B cell (primary cell): ENCODE results near the gene PPM1J. TPM values are rescaled to one million over a fixed set of nuclear protein-coding genes. Genes with fewer than 3 reads are reported as not detected.

Experiments used
- ATAC-seq: fragments of 200-7000 bp; cut with Tn5 transposase; one replicate; pipeline ENCODE4 v1.10.0; 2021; ENCODE audit warnings: low read depth, mild to moderate bottlenecking, moderate number of reproducible peaks, moderate library complexity
- CTCF ChIA-PET: fragments of 350-600 bp; sonication (Branson Sonifier 250); formaldehyde crosslinking; loops from one replicate; lab custom pipeline; 2021; ENCODE audit warnings: antibody characterized with exemption, inconsistent platforms; lab: Charles Lee
- POLR2A ChIA-PET: fragments of 350-600 bp; sonication (Branson Sonifier 250); formaldehyde crosslinking; loops from one replicate; lab custom pipeline; 2021; ENCODE audit warnings: antibody characterized with exemption; lab: Charles Lee
- DNase-seq: peaks from one replicate; pipeline ENCODE4 v3.0.0; 2013
- H2AFZ ChIP-seq: 2 replicates; pipeline ENCODE4 v1.6.1; 2012; ENCODE audit warnings: mild to moderate bottlenecking, low read depth, low read length; ENCODE audit not compliant: insufficient read depth, poor library complexity, severe bottlenecking
- H3K27ac ChIP-seq, 2 donors: 1 replicate in 1 of 2; 2 replicates in 1 of 2; pipeline ENCODE4 v1.5.1; 2012 to 2013; ENCODE audit warnings: low read length in 2 of 2, mild to moderate bottlenecking in 2 of 2, moderate library complexity in 1 of 2
- H3K27me3 ChIP-seq, 4 experiments: fragments of 200-600 bp in 1 of 4; sonication (generic) in 1 of 4; replicated peaks in 1 of 4; 1 replicate in 2 of 4; 2 replicates in 2 of 4; pipeline versions ENCODE4 v1.6.1 to v1.7.0; 2013 to 2016; ENCODE audit warnings: low read length in 3 of 4, mild to moderate bottlenecking in 2 of 4, mixed read lengths in 1 of 4, moderate library complexity in 1 of 4; ENCODE audit not compliant: insufficient read depth in 4 of 4, control insufficient read depth in 3 of 4; ENCODE audit errors: control extremely low read depth in 1 of 4
- H3K36me3 ChIP-seq, 2 experiments: replicated peaks in 1 of 2; 1 replicate in 1 of 2; 2 replicates in 1 of 2; pipeline versions ENCODE4 v1.6.1 to v1.7.1; 2013; ENCODE audit warnings: low read length in 1 of 2; ENCODE audit not compliant: insufficient read depth in 2 of 2, control insufficient read depth in 1 of 2; ENCODE audit errors: control extremely low read depth in 1 of 2, extremely low read depth in 1 of 2
- H3K4me1 ChIP-seq, 2 donors: fragments of 200-600 bp in 1 of 2; sonication (generic) in 1 of 2; 1 replicate in 1 of 2; 2 replicates in 1 of 2; pipeline versions ENCODE4 v1.5.1 to v1.6.1; 2013 to 2017; ENCODE audit warnings: low read length in 2 of 2; ENCODE audit not compliant: control insufficient read depth in 2 of 2, insufficient read depth in 2 of 2
- H3K4me2 ChIP-seq: replicated peaks from 2 replicates; pipeline ENCODE3; 2012; ENCODE audit warnings: mild to moderate bottlenecking, low read depth, low read length; ENCODE audit not compliant: poor library complexity, severe bottlenecking
- H3K4me3 ChIP-seq, 5 experiments: fragments of 200-600 bp in 1 of 5; sonication (generic) in 1 of 5; 1 replicate in 3 of 5; 2 replicates in 2 of 5; pipeline versions ENCODE4 v1.5.1 to v1.7.0; 2011 to 2016; ENCODE audit warnings: low read length in 4 of 5, mild to moderate bottlenecking in 4 of 5, low read depth in 2 of 5, control low read depth in 1 of 5, moderate library complexity in 1 of 5; ENCODE audit not compliant: insufficient read depth in 1 of 5; ENCODE audit errors: control extremely low read depth in 1 of 5, extremely low read depth in 1 of 5
- H3K79me2 ChIP-seq: fragments of 200-600 bp; sonication (generic); one replicate; pipeline ENCODE4 v1.6.0; 2016; ENCODE audit warnings: low read length; ENCODE audit not compliant: control insufficient read depth, insufficient read depth
- H3K9ac ChIP-seq: fragments of 200-600 bp; sonication (generic); 2 replicates; pipeline ENCODE4 v1.6.1; 2017; ENCODE audit warnings: mild to moderate bottlenecking, low read length, moderate library complexity
- H3K9me3 ChIP-seq, 3 donors: one replicate each; pipeline versions ENCODE4 v1.6.1 to v1.7.1; 2013; ENCODE audit warnings: low read length in 2 of 3; ENCODE audit not compliant: control insufficient read depth in 2 of 3, insufficient read depth in 1 of 3; ENCODE audit errors: control extremely low read depth in 1 of 3
- H4K20me1 ChIP-seq: 2 replicates; pipeline ENCODE4 v1.6.0; 2012; ENCODE audit warnings: mild to moderate bottlenecking, low read length; ENCODE audit not compliant: insufficient read depth, control insufficient read depth, poor library complexity, severe bottlenecking
- H3K27ac Mint-ChIP-seq: one replicate; pipeline ENCODE4 v1.8.0; 2021; ENCODE audit warnings: mixed read lengths
- H3K27me3 Mint-ChIP-seq: one replicate; pipeline ENCODE4 v1.8.0; 2021; ENCODE audit warnings: mixed read lengths
- H3K4me1 Mint-ChIP-seq: one replicate; pipeline ENCODE4 v1.8.0; 2021; ENCODE audit warnings: mixed read lengths
- H3K4me3 Mint-ChIP-seq: one replicate; pipeline ENCODE4 v1.8.0; 2021; ENCODE audit warnings: mixed read lengths
- H3K9me3 Mint-ChIP-seq: one replicate; pipeline ENCODE4 v1.8.0; 2022; ENCODE audit warnings: mixed read lengths; ENCODE audit not compliant: insufficient read depth
- EZH2 ChIP-seq: IDR thresholded peaks from 2 replicates; pipeline ENCODE4 v1.6.1; 2012; ENCODE audit warnings: borderline replicate concordance, low read depth, mild to moderate bottlenecking, moderate library complexity, low read length; ENCODE audit not compliant: insufficient read depth, poor library complexity, severe bottlenecking
- WGBS: methylation state at CpG from one replicate; pipeline ENCODE4 v1.1.5; 2013; ENCODE audit warnings: missing lambda C conversion rate; ENCODE audit not compliant: insufficient coverage; 5-methylcytosine and 5-hydroxymethylcytosine counted together
- intact Hi-C: fragments of 100-400 bp; cut with micrococcal nuclease; formaldehyde crosslinking; loops from one replicate; pipeline ENCODE4 v1.10.0; 2022
- polyA plus RNA-seq: library from polyadenylated mRNA; depleted of rRNA; stranded (reverse); fragments of >200 nt; gene quantifications from 2 replicates; pipeline ENCODE4 v1.2.3, GENCODE V29; 2012
- total RNA-seq, 2 donors: library from RNA; stranded (reverse); fragments of 120-200 nt in 1 of 2; gene quantifications; 1 replicate in 1 of 2; 2 replicates in 1 of 2; pipeline versions ENCODE4 v1.2.3 to v1.2.4, GENCODE V29; 2013 to 2022
- TF ChIP-seq, protein P1 (sequence below): fragments of 200-600 bp; IDR thresholded peaks from one replicate; pipeline ENCODE4 v1.8.0; 2022; ENCODE audit warnings: antibody characterized with exemption, mild to moderate bottlenecking

PPM1J gene
- total and polyA plus RNA-seq, 2 donors (not counting 1 experiment from before 2014, with no cell fraction given) = 2.1 to 7.5 TPM

DNA sequence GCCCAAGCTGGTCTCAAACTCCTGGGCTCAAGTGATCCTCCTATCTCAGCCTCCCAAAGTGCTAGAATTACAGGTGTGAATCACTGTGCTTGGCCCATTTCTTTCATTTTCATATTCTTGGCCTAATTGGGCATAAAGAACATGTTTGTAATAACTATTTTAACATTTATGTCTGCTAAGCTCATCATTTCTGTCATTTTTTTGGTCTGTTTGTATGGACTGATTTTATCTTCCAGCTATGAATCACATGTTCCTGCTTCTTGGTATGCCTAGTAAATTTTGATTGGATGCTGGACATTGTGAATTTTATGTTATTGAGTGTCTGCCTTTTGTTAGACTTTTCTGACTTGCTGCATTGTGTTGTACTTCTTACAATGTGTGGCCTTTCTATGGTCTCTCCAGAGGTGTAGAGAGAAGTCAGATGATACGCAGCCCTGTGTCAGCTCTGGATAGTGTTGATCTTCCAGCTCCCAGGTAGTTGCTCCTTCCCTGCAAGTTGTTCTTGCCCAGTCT lies 39.0 kb upstream of the PPM1J start:
- H2AFZ ChIP-seq = no peak overlapping the region
- H3K9me3 ChIP-seq = peaks cover 0 to 7% (median 4%) of the 10 kb centered on the region in 3 donors
- no peak overlapping the region for H3K4me3 ChIP-seq
- no peaks in the 10 kb centered on the region for H3K36me3 ChIP-seq
- H3K27ac ChIP-seq = no peak overlapping the region
- no peaks in the 10 kb centered on the region for H3K4me1 ChIP-seq
- H3K27me3 ChIP-seq = peaks cover 0 to 19% (median 6%) of the 10 kb centered on the region in 4 experiments
- Mint-ChIP-seq H3K9me3 (peaks cover 2% of the 10 kb centered on the region), H3K4me3 (no peak overlapping the region), H3K4me1 (no peaks in the 10 kb centered on the region), H3K27me3 (peaks cover 43% of the 10 kb centered on the region), H3K27ac (no peak overlapping the region)
- intact Hi-C loops = no loop called here
- TF ChIP-seq, protein P1, sequence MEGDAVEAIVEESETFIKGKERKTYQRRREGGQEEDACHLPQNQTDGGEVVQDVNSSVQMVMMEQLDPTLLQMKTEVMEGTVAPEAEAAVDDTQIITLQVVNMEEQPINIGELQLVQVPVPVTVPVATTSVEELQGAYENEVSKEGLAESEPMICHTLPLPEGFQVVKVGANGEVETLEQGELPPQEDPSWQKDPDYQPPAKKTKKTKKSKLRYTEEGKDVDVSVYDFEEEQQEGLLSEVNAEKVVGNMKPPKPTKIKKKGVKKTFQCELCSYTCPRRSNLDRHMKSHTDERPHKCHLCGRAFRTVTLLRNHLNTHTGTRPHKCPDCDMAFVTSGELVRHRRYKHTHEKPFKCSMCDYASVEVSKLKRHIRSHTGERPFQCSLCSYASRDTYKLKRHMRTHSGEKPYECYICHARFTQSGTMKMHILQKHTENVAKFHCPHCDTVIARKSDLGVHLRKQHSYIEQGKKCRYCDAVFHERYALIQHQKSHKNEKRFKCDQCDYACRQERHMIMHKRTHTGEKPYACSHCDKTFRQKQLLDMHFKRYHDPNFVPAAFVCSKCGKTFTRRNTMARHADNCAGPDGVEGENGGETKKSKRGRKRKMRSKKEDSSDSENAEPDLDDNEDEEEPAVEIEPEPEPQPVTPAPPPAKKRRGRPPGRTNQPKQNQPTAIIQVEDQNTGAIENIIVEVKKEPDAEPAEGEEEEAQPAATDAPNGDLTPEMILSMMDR = no peak
- no peak for TF ChIP-seq EZH2
- H3K79me2 ChIP-seq = no peaks in the 10 kb centered on the region
- H3K9ac ChIP-seq = no peak overlapping the region
- DNase-seq (no peak), ATAC-seq (no peak)
- ChIA-PET CTCF (interaction anchor here (0.6 kb wide), 1 partner anchor 1767 kb away, joined by 3 read pairs; no protein-coding TSS in a partner anchor), POLR2A (interaction anchor here (0.6 kb wide), 1 partner anchor 139 kb away, joined by 4 read pairs; no protein-coding TSS in a partner anchor)
- 0% methylated on average over 1 of the region's 1 CpG for WGBS
- H3K4me2 ChIP-seq = no peak overlapping the region
- H4K20me1 ChIP-seq = no peaks in the 10 kb centered on the region

DNA sequence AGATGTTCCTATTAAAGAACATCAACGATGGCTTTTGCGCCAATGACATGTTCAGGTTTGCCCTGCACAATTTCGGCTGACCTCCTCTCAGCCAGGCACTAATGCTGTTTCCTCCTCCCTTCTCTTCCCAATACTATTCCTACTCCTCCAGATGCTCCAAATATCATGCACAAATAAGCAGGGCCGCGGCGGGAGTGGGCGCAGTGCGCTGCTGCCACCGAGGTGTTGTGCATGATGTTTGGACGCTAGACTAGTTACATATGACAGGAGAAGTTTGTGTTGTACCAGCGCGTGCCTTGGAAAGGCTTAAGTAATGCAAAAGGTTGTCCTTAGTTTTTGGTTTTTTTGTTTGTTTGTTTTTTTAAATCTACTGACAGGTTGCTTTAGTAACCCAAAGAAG lies 33.3 kb upstream of the PPM1J start:
- no peak overlapping the region for H3K4me3 Mint-ChIP-seq
- no peak overlapping the region for H3K9ac ChIP-seq
- ChIA-PET CTCF (no interaction called here), POLR2A (no interaction called here)
- H3K4me3 ChIP-seq = no peak overlapping the region
- H3K4me1 ChIP-seq = peaks cover 8 to 10% of the 10 kb centered on the region in 2 donors
- intact Hi-C loops = no loop called here
- H3K27ac ChIP-seq = no peak overlapping the region
- H3K79me2 ChIP-seq = no peaks in the 10 kb centered on the region
- H4K20me1 ChIP-seq = no peaks in the 10 kb centered on the region
- WGBS = 100% methylated on average over 9 of the region's 12 CpGs
- no peak overlapping the region for H2AFZ ChIP-seq
- H3K4me2 ChIP-seq = no peak overlapping the region
- no peak for DNase-seq
- peaks cover 0 to 19% (median 0%) of the 10 kb centered on the region in 3 donors for H3K9me3 ChIP-seq
- no peak overlapping the region for H3K27ac Mint-ChIP-seq
- no peak for TF ChIP-seq EZH2
- TF ChIP-seq, protein P1 = no peak
- peaks cover 0 to 13% (median 9%) of the 10 kb centered on the region in 4 experiments for H3K27me3 ChIP-seq
- peaks cover 4% of the 10 kb centered on the region for H3K4me1 Mint-ChIP-seq
- no peaks in the 10 kb centered on the region for H3K36me3 ChIP-seq
- peaks cover 2% of the 10 kb centered on the region for H3K9me3 Mint-ChIP-seq
- peaks cover 31% of the 10 kb centered on the region for H3K27me3 Mint-ChIP-seq
- ATAC-seq = no peak
